SK-N-SH (cell line): ENCODE measurements around the gene UTP11. TPM values are rescaled to one million over a fixed set of nuclear protein-coding genes. Genes with fewer than 3 reads are reported as not detected.
A peak's percentile ranks its signal among the peaks of the same experiment; 100 is the strongest.

Experiments used
- CTCF ChIA-PET: fragments of 300-600, 350-600 bp; formaldehyde crosslinking; extraction: SDS; loops from one replicate; lab custom pipeline; 2021; lab: Yijun Ruan, JAX
- POLR2A ChIA-PET: fragments of 350-600 bp; sonication (Branson Sonifier 250); formaldehyde crosslinking; extraction: SDS; loops from one replicate; lab custom pipeline; 2020; ENCODE audit warnings: antibody characterized with exemption, inconsistent platforms; lab: Yijun Ruan, JAX
- DNase-seq: peaks from one replicate; pipeline ENCODE4 v3.0.0; 2012
- H2AFZ ChIP-seq: fragments of 200-600 bp; sonication (generic); 2 replicates; pipeline ENCODE4 v1.8.1; 2016; ENCODE audit warnings: antibody characterized with exemption, mild to moderate bottlenecking, low read depth
- H3F3A ChIP-seq: fragments of 200-600 bp; sonication (generic); replicated peaks from 2 replicates; pipeline ENCODE3; 2016; ENCODE audit warnings: antibody characterized with exemption, mild to moderate bottlenecking; ENCODE audit not compliant: insufficient read depth
- H3K27ac ChIP-seq, 2 experiments: fragments of 200-500 bp in 1 of 2; fragments of 200-600 bp in 1 of 2; sonication (Bioruptor generic) in 1 of 2; sonication (generic), shearing (Covaris generic) in 1 of 2; 2 replicates each; pipeline versions ENCODE4 v1.5.1 to v1.6.1; 2014 to 2016; ENCODE audit warnings: low read depth in 2 of 2, inconsistent platforms in 1 of 2, low read length in 1 of 2, mild to moderate bottlenecking in 1 of 2, mixed read lengths in 1 of 2
- H3K27me3 ChIP-seq: fragments of 200-600 bp; sonication (generic), shearing (Covaris generic); 2 replicates; pipeline ENCODE4 v1.6.1; 2016; ENCODE audit warnings: mixed run types; ENCODE audit not compliant: insufficient read depth
- H3K36me3 ChIP-seq, 2 experiments: fragments of 200-500 bp in 1 of 2; fragments of 200-600 bp in 1 of 2; sonication (Bioruptor generic) in 1 of 2; sonication (generic) in 1 of 2; replicated peaks in 1 of 2; 2 replicates each; pipeline versions ENCODE3 to v1.5.1; 2014 to 2016; ENCODE audit warnings: low read length in 1 of 2, mild to moderate bottlenecking in 1 of 2; ENCODE audit not compliant: insufficient read depth in 2 of 2, control insufficient read depth in 1 of 2
- H3K4me1 ChIP-seq, 2 experiments: fragments of 200-500 bp in 1 of 2; fragments of 200-600 bp in 1 of 2; sonication (Bioruptor generic) in 1 of 2; sonication (generic), shearing (Covaris generic) in 1 of 2; 2 replicates each; pipeline versions ENCODE4 v1.5.1 to v1.6.1; 2014 to 2016; ENCODE audit warnings: low read depth in 1 of 2, low read length in 1 of 2, mixed run types in 1 of 2; ENCODE audit not compliant: insufficient read depth in 2 of 2, control insufficient read depth in 1 of 2
- H3K4me2 ChIP-seq: fragments of 200-600 bp; sonication (generic), shearing (Covaris generic); 2 replicates; pipeline ENCODE4 v1.6.1; 2017; ENCODE audit warnings: mixed run types
- H3K4me3 ChIP-seq, 2 experiments: fragments of 200-500 bp in 1 of 2; fragments of 200-600 bp in 1 of 2; sonication (Bioruptor generic) in 1 of 2; sonication (generic), shearing (Covaris generic) in 1 of 2; 2 replicates each; pipeline versions ENCODE4 v1.5.1 to v1.8.1; 2014 to 2016; ENCODE audit warnings: low read depth in 2 of 2, inconsistent platforms in 1 of 2, low read length in 1 of 2, mild to moderate bottlenecking in 1 of 2, mixed read lengths in 1 of 2, moderate library complexity in 1 of 2
- H3K79me2 ChIP-seq: fragments of 200-600 bp; sonication (generic); 2 replicates; pipeline ENCODE4 v1.8.1; 2017; ENCODE audit warnings: mild to moderate bottlenecking; ENCODE audit not compliant: insufficient read depth
- H3K9ac ChIP-seq: fragments of 200-600 bp; sonication (generic); 2 replicates; pipeline ENCODE4 v1.6.1; 2017; ENCODE audit warnings: mixed run types
- H3K9me2 ChIP-seq: fragments of 200-600 bp; sonication (generic); 2 replicates; pipeline ENCODE4 v1.6.1; 2017; ENCODE audit warnings: mixed run types
- H3K9me3 ChIP-seq: fragments of 200-600 bp; sonication (generic); 2 replicates; pipeline ENCODE4 v1.6.1; 2017; ENCODE audit warnings: mixed run types, mild to moderate bottlenecking, moderate library complexity
- H4K20me1 ChIP-seq: fragments of 200-600 bp; sonication (generic); 2 replicates; pipeline ENCODE4 v1.6.1; 2017; ENCODE audit warnings: mild to moderate bottlenecking, mixed run types; ENCODE audit not compliant: insufficient read depth
- JUND ChIP-seq: IDR thresholded peaks from 2 replicates; pipeline ENCODE4 v1.4.0; 2012
- NFIC ChIP-seq: IDR thresholded peaks from 2 replicates; pipeline ENCODE4 v1.4.0; 2012; ENCODE audit warnings: borderline replicate concordance
- POLR2AphosphoS5 ChIP-seq: IDR thresholded peaks from 2 replicates; pipeline ENCODE4 v1.6.1; 2012; ENCODE audit warnings: low read depth, low read length
- REST ChIP-seq: IDR thresholded peaks from 2 replicates; pipeline ENCODE4 v1.6.1; 2012; ENCODE audit warnings: mild to moderate bottlenecking, low read depth, low read length, moderate library complexity
- TCF12 ChIP-seq: IDR thresholded peaks from 2 replicates; pipeline ENCODE4 v1.4.0; 2012
- WGBS: methylation state at CpG from one replicate; pipeline ENCODE4 v1.1.6; 2017; ENCODE audit warnings: low lambda C conversion rate; 5-methylcytosine and 5-hydroxymethylcytosine counted together
- polyA plus RNA-seq, 3 experiments: library from polyadenylated mRNA; depleted of rRNA; stranded (reverse); fragments of >200 nt; gene quantifications; 2 replicates each; pipeline ENCODE4 v1.2.3, GENCODE V29; 2012
- TF ChIP-seq, protein P1 (sequence below): fragments of 200-600 bp; sonication (generic); IDR thresholded peaks from 2 replicates; pipeline ENCODE4 v1.6.1; 2017; ENCODE audit warnings: antibody characterized with exemption, mild to moderate bottlenecking, moderate library complexity

UTP11 gene
- polyA plus RNA-seq, 1 of the 3 experiments (the other 2 are of a cell fraction), result 26.8 TPM

- TF ChIP-seq NFIC (no peak), POLR2AphosphoS5 (no peak), TCF12 (no peak)
- TF ChIP-seq, protein P1, sequence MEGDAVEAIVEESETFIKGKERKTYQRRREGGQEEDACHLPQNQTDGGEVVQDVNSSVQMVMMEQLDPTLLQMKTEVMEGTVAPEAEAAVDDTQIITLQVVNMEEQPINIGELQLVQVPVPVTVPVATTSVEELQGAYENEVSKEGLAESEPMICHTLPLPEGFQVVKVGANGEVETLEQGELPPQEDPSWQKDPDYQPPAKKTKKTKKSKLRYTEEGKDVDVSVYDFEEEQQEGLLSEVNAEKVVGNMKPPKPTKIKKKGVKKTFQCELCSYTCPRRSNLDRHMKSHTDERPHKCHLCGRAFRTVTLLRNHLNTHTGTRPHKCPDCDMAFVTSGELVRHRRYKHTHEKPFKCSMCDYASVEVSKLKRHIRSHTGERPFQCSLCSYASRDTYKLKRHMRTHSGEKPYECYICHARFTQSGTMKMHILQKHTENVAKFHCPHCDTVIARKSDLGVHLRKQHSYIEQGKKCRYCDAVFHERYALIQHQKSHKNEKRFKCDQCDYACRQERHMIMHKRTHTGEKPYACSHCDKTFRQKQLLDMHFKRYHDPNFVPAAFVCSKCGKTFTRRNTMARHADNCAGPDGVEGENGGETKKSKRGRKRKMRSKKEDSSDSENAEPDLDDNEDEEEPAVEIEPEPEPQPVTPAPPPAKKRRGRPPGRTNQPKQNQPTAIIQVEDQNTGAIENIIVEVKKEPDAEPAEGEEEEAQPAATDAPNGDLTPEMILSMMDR, result no peak
Measured at GRCh38 chr1:37997256-37998088, 15.1 kb upstream of the UTP11 start (continued).

GRCh38 chr1:37998089-37998808 is 14.3 kb upstream of the UTP11 start:
- TF ChIP-seq JUND (no peak), REST (no peak)
- Histone ChIP-seq H4K20me1 (no peaks in the 10 kb centered on the region), H3K4me2 (no peak overlapping the region), H3K79me2 (peaks cover 43% of the 10 kb centered on the region), H3K36me3 (peaks cover 0 to 18% of the 10 kb centered on the region in 2 experiments), H3K4me1 (peaks cover 39% of the 10 kb centered on the region in 2 experiments), H3K27me3 (no peaks in the 10 kb centered on the region), H3K9me3 (no peaks in the 10 kb centered on the region), H3K9me2 (no peaks in the 10 kb centered on the region), H3F3A (peaks cover 27% of the 10 kb centered on the region), H3K4me3 (no peak overlapping the region), H3K27ac (peak overlapping the region in 1 of 2 experiments; percentile 88; a peak in 1 of 4 replicates), H3K9ac (no peak overlapping the region), H2AFZ (no peak overlapping the region)
- POLR2A ChIA-PET, result no interaction called here
- DNase-seq, result no peak
- 84% methylated on average over 8 of the region's 9 CpGs for WGBS
- CTCF ChIA-PET, result interaction anchor here (1.5 kb wide), 1 partner anchor 21 kb away, joined by 4 read pairs; no protein-coding TSS in a partner anchor
